ENCODE data around the gene CDKN1C. TPM values are rescaled to one million over a fixed set of nuclear protein-coding genes. Genes with fewer than 3 reads are reported as not detected.

CDKN1C gene
- polyA plus RNA-seq, 1 donor from 2014 or later = 36.7 TPM

- TF ChIP-seq TAF1 (IDR thresholded peaks at IDR 0.05; ENCODE audit: low read depth) = no peak
- no peak for TF ChIP-seq CTCF (IDR thresholded peaks at IDR 0.05; ENCODE audit: poor library complexity, severe bottlenecking)
Observed at GRCh38 chr11:2921742-2922493, 36.3 kb upstream of the CDKN1C start.

GRCh38 chr11:2921261-2921660 lies 35.7 kb upstream of the CDKN1C start:
- Histone ChIP-seq H3K4me3 (ENCODE audit: low read length) (no peak overlapping the region), H2AFZ (ENCODE audit: low read depth, low read length) (no peak overlapping the region), H3K79me2 (replicated peaks; ENCODE audit: insufficient read depth, low read length) (no peaks in the 10 kb centered on the region), H3K9me2 (ENCODE audit: insufficient read depth, low read length) (no peaks in the 10 kb centered on the region), H3K4me2 (ENCODE audit: low read length) (no peak overlapping the region), H3K36me3 (ENCODE audit: insufficient read depth, low read length) (no peaks in the 10 kb centered on the region), H4K20me1 (ENCODE audit: insufficient read depth) (no peaks in the 10 kb centered on the region), H3F3A (ENCODE audit: insufficient read depth, low read length, poor library complexity, severe bottlenecking) (no peaks in the 10 kb centered on the region), H3K27me3 (ENCODE audit: insufficient read depth, low read depth, low read length) (no peaks in the 10 kb centered on the region), H3K9me3 (ENCODE audit: low read length) (no peaks in the 10 kb centered on the region), H3K9ac (ENCODE audit: low read length) (no peak overlapping the region), H3K27ac (ENCODE audit: low read length) (no peak overlapping the region)
- TF ChIP-seq MXI1 (conservative IDR thresholded peaks at IDR 0.05; ENCODE audit: poor library complexity, severe bottlenecking) (no peak), SMC3 (conservative IDR thresholded peaks at IDR 0.05; ENCODE audit: poor library complexity) (no peak), EZH2 (IDR thresholded peaks at IDR 0.05; ENCODE audit: borderline replicate concordance, insufficient read depth, low read length, poor library complexity, severe bottlenecking) (no peak), TAF1 (IDR thresholded peaks at IDR 0.05; ENCODE audit: low read depth) (no peak), CTCF (IDR thresholded peaks at IDR 0.05; ENCODE audit: poor library complexity, severe bottlenecking) (no peak), POLR2AphosphoS5 (IDR thresholded peaks at IDR 0.05) (no peak), EP300 (conservative IDR thresholded peaks at IDR 0.05; ENCODE audit: poor library complexity, severe bottlenecking) (no peak), RAD21 (conservative IDR thresholded peaks at IDR 0.05) (no peak), REST (IDR thresholded peaks at IDR 0.05; ENCODE audit: borderline replicate concordance) (no peak)

More at GRCh38 chr11:2921742-2922493, 36.3 kb upstream of the CDKN1C start:
- no peak overlapping the region for H2AFZ ChIP-seq (ENCODE audit: low read depth, low read length)
- no peaks in the 10 kb centered on the region for H3K9me2 ChIP-seq (ENCODE audit: insufficient read depth, low read length)
- H3K27me3 ChIP-seq (ENCODE audit: insufficient read depth, low read depth, low read length) = peaks cover 2% of the 10 kb centered on the region
- no peaks in the 10 kb centered on the region for H3K36me3 ChIP-seq (ENCODE audit: insufficient read depth, low read length)
- no peaks in the 10 kb centered on the region for H4K20me1 ChIP-seq (ENCODE audit: insufficient read depth)
- H3K79me2 ChIP-seq (replicated peaks; ENCODE audit: insufficient read depth, low read length) = no peaks in the 10 kb centered on the region
- no peaks in the 10 kb centered on the region for H3F3A ChIP-seq (ENCODE audit: insufficient read depth, low read length, poor library complexity, severe bottlenecking)
- H3K9me3 ChIP-seq (ENCODE audit: low read length) = no peaks in the 10 kb centered on the region
- H3K4me3 ChIP-seq (ENCODE audit: low read length) = no peak overlapping the region
- no peak overlapping the region for H3K4me2 ChIP-seq (ENCODE audit: low read length)
- no peak overlapping the region for H3K27ac ChIP-seq (ENCODE audit: low read length)
- H3K9ac ChIP-seq (ENCODE audit: low read length) = no peak overlapping the region

Data from neural cell (in vitro differentiated cells).